A549 (cell line): ENCODE measurements around the gene STIP1. TPM values are rescaled to one million over a fixed set of nuclear protein-coding genes. Genes with fewer than 3 reads are reported as not detected.

Source experiments
- ATAC-seq, 2 experiments: fragments of 200-7000 bp in 1 of 2; fragments of >200 bp in 1 of 2; cut with Nextera tagmentation in 1 of 2; cut with Tn5 transposase in 1 of 2; 3 replicates each; pipeline versions ENCODE4 v1.8.0 to v1.9.1; 2018 to 2020; ENCODE audit warnings: mild to moderate bottlenecking in 1 of 2, moderate library complexity in 1 of 2
- CTCF ChIA-PET: fragments of 300-600 bp; sonication (Branson Sonifier 250); formaldehyde crosslinking; extraction: SDS; loops from one replicate; lab custom pipeline; 2021; ENCODE audit warnings: antibody characterized with exemption, inconsistent platforms; lab: Yijun Ruan, JAX
- POLR2A ChIA-PET: fragments of 350-600 bp; formaldehyde crosslinking; extraction: SDS; loops from one replicate; lab custom pipeline; 2021; ENCODE audit warnings: antibody characterized with exemption, inconsistent platforms; lab: Yijun Ruan, JAX
- DNase-seq, 2 experiments: peaks; one replicate each; pipeline versions ENCODE4 v3.0.0 to v3.0.0-alpha.2; 2011 to 2016; ENCODE audit warnings: low read depth in 1 of 2, low spot score in 1 of 2
- FAIRE-seq: peaks from 2 replicates; lab custom pipeline; 2011; peaks lifted over from hg19 to GRCh38; lab: Jason Lieb, UNC
- H3K27ac ChIP-seq, 2 experiments: fragments of >200 bp; sonication (Bioruptor Twin); formaldehyde crosslinking; 3 replicates each; pipeline ENCODE4 v1.5.1; 2016 to 2017
- H3K4me1 ChIP-seq: fragments of >200 bp; sonication (Bioruptor Twin); formaldehyde crosslinking; 3 replicates; pipeline ENCODE4 v1.6.1; 2016
- H3K4me2 ChIP-seq: fragments of >200 bp; sonication (Bioruptor Twin); formaldehyde crosslinking; 3 replicates; pipeline ENCODE4 v1.6.1; 2016
- H3K4me3 ChIP-seq: fragments of >200 bp; sonication (Bioruptor Twin); formaldehyde crosslinking; 3 replicates; pipeline ENCODE4 v1.5.1; 2016
- H3K9me3 ChIP-seq: fragments of >200 bp; sonication (Bioruptor Twin); formaldehyde crosslinking; 3 replicates; pipeline ENCODE4 v1.6.1; 2016
- ATOH8 ChIP-seq: fragments of 250-450 bp; sonication (Bioruptor Pico); IDR thresholded peaks from 2 replicates; pipeline ENCODE4 v1.5.0; 2020; ENCODE audit warnings: low read depth, mild to moderate bottlenecking, moderate library complexity
- BHLHE40 ChIP-seq: IDR thresholded peaks from 2 replicates; pipeline ENCODE4 v1.6.1; 2012; ENCODE audit warnings: low read depth, low read length, inconsistent platforms
- CBX2 ChIP-seq: fragments of 200-600 bp; sonication (generic); IDR thresholded peaks from 2 replicates; pipeline ENCODE4 v1.6.1; 2016; ENCODE audit warnings: low read depth, mild to moderate bottlenecking, borderline replicate concordance
- CBX8 ChIP-seq: fragments of 200-600 bp; sonication (generic); IDR thresholded peaks from 2 replicates; pipeline ENCODE4 v1.6.1; 2016
- FOSB ChIP-seq: fragments of 250-450 bp; sonication (Bioruptor Pico); IDR thresholded peaks from 2 replicates; pipeline ENCODE4 v1.5.0; 2020; ENCODE audit warnings: mild to moderate bottlenecking, moderate library complexity
- HDAC2 ChIP-seq: fragments of 200-600 bp; sonication (generic); IDR thresholded peaks from 2 replicates; pipeline ENCODE4 v1.6.1; 2016
- HOXA7 ChIP-seq: fragments of 250-450 bp; sonication (Bioruptor Pico); IDR thresholded peaks from 2 replicates; pipeline ENCODE4 v1.5.0; 2020; ENCODE audit warnings: mild to moderate bottlenecking, moderate library complexity
- HOXB13 ChIP-seq: fragments of 250-450 bp; sonication (Bioruptor Pico); IDR thresholded peaks from 2 replicates; pipeline ENCODE4 v1.5.0; 2020; ENCODE audit warnings: low read depth, mild to moderate bottlenecking, moderate library complexity
- HOXB5 ChIP-seq: fragments of 250-450 bp; sonication (Bioruptor Pico); IDR thresholded peaks from 2 replicates; pipeline ENCODE4 v1.5.0; 2020; ENCODE audit warnings: mild to moderate bottlenecking, moderate library complexity
- JUN ChIP-seq, 2 experiments: fragments of >200 bp; sonication (Bioruptor Twin); formaldehyde crosslinking; IDR thresholded peaks; 2 replicates in 1 of 2; 3 replicates in 1 of 2; pipeline ENCODE4 v1.6.1; 2016 to 2017
- JUNB ChIP-seq: fragments of >200 bp; sonication (Bioruptor Twin); formaldehyde crosslinking; IDR thresholded peaks from 2 replicates; pipeline ENCODE4 v1.6.1; 2016
- KDM1A ChIP-seq: fragments of 200-600 bp; sonication (generic); IDR thresholded peaks from 2 replicates; pipeline ENCODE4 v1.6.1; 2016; ENCODE audit warnings: low read depth, mild to moderate bottlenecking
- KDM5A ChIP-seq: fragments of 200-600 bp; sonication (generic); IDR thresholded peaks from 2 replicates; pipeline ENCODE4 v1.6.1; 2016; ENCODE audit warnings: antibody characterized with exemption, mild to moderate bottlenecking
- NFE2L2 ChIP-seq: fragments of 150-350 bp; conservative IDR thresholded peaks from 2 replicates; pipeline ENCODE4 v1.6.1; 2014; ENCODE audit warnings: low read length
- POLR2A ChIP-seq: IDR thresholded peaks from 2 replicates; pipeline ENCODE4 v1.6.1; 2012; ENCODE audit warnings: mild to moderate bottlenecking, low read length
- POLR2AphosphoS2 ChIP-seq: conservative IDR thresholded peaks from 2 replicates; pipeline ENCODE4 v1.6.1; 2012; ENCODE audit warnings: low read length, improper control_type of control experiment, inconsistent platforms
- TFCP2L1 ChIP-seq: fragments of 250-450 bp; sonication (Bioruptor Pico); IDR thresholded peaks from 2 replicates; pipeline ENCODE4 v1.5.0; 2021; ENCODE audit warnings: mild to moderate bottlenecking
- ZSCAN20 ChIP-seq: fragments of 250-450 bp; sonication (Bioruptor Pico); IDR thresholded peaks from 2 replicates; pipeline ENCODE4 v1.8.0; 2022; ENCODE audit warnings: mild to moderate bottlenecking, moderate library complexity
- WGBS: methylation state at CpG from one replicate; pipeline ENCODE4 v1.1.6; 2017; ENCODE audit errors: missing lambda C conversion rate; 5-methylcytosine and 5-hydroxymethylcytosine counted together
- polyA plus RNA-seq, 4 experiments: library from polyadenylated mRNA; depleted of rRNA in 3 of 4; stranded (reverse); fragments of >200 nt; fragmentation: RNase III in 1 of 4; extraction: RNeasy Plus Mini Kit Qiagen cat#74134 plus additional on column Dnase treatment in 1 of 4; gene quantifications; 2 replicates in 3 of 4; 3 replicates in 1 of 4; pipeline ENCODE4 v1.2.3, GENCODE V29; 2011 to 2017
- TF ChIP-seq, protein P1 (sequence below): fragments of 200-600 bp; sonication (generic); IDR thresholded peaks from 2 replicates; pipeline ENCODE4 v1.6.1; 2016; ENCODE audit warnings: antibody characterized with exemption, mild to moderate bottlenecking, moderate library complexity

The STIP1 gene
- polyA plus RNA-seq, 2 of the 4 experiments (the other 2 are of a cell fraction), result 288 to 297 TPM

GRCh38 chr11:64210301-64211020 is 24.5 kb downstream of the STIP1 start:
- TF ChIP-seq, protein P1, sequence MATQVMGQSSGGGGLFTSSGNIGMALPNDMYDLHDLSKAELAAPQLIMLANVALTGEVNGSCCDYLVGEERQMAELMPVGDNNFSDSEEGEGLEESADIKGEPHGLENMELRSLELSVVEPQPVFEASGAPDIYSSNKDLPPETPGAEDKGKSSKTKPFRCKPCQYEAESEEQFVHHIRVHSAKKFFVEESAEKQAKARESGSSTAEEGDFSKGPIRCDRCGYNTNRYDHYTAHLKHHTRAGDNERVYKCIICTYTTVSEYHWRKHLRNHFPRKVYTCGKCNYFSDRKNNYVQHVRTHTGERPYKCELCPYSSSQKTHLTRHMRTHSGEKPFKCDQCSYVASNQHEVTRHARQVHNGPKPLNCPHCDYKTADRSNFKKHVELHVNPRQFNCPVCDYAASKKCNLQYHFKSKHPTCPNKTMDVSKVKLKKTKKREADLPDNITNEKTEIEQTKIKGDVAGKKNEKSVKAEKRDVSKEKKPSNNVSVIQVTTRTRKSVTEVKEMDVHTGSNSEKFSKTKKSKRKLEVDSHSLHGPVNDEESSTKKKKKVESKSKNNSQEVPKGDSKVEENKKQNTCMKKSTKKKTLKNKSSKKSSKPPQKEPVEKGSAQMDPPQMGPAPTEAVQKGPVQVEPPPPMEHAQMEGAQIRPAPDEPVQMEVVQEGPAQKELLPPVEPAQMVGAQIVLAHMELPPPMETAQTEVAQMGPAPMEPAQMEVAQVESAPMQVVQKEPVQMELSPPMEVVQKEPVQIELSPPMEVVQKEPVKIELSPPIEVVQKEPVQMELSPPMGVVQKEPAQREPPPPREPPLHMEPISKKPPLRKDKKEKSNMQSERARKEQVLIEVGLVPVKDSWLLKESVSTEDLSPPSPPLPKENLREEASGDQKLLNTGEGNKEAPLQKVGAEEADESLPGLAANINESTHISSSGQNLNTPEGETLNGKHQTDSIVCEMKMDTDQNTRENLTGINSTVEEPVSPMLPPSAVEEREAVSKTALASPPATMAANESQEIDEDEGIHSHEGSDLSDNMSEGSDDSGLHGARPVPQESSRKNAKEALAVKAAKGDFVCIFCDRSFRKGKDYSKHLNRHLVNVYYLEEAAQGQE, result no peak
- TF ChIP-seq KDM1A, result no peak
- no peak for TF ChIP-seq NFE2L2
- TF ChIP-seq HOXA7, result no peak
- TF ChIP-seq TFCP2L1, result no peak
- TF ChIP-seq ZSCAN20 (CRISPR knock-in tag), result no peak
- no peak for TF ChIP-seq JUN (IDR thresholded peaks at IDR 0.05)
- ChIA-PET CTCF (interaction anchor here (0.9 to 20.3 kb wide), 7 partner anchors 7 to 92 kb away, joined by 3 to 254 read pairs (median 12); partner anchors contain the start of genes CATSPERZ, DNAJC4, FERMT3 and NUDT22), POLR2A (interaction anchor here (1.3 kb wide), 1 partner anchor 10 kb away, joined by 5 read pairs; no protein-coding TSS in a partner anchor)
- no peaks in the 10 kb centered on the region for H3K4me1 ChIP-seq
- FAIRE-seq (no peak), ATAC-seq (peak in 1 of 2 experiments; percentile 4; a peak in 2 of 6 replicates), DNase-seq (no peak)
- H3K27ac ChIP-seq, result no peak overlapping the region
- no peak overlapping the region for H3K4me2 ChIP-seq
- 95% methylated on average over 17 of the region's 24 CpGs for WGBS
- no peak overlapping the region for H3K4me3 ChIP-seq
- no peaks in the 10 kb centered on the region for H3K9me3 ChIP-seq

- POLR2A ChIA-PET, result interaction anchor here (0.7 to 2.3 kb wide), 3 partner anchors 9 to 31 kb away, joined by 3 to 9 read pairs (median 5); partner anchors contain the start of gene STIP1
- Histone ChIP-seq H3K4me1 (no peaks in the 10 kb centered on the region), H3K4me3 (no peak overlapping the region), H3K9me3 (no peaks in the 10 kb centered on the region), H3K4me2 (no peak overlapping the region), H3K27ac (no peak overlapping the region)
- TF ChIP-seq TFCP2L1 (no peak), KDM5A (no peak), HOXB5 (CRISPR knock-in tag) (no peak)
- WGBS, result 88% methylated on average over 17 of the region's 30 CpGs
- no peak for ATAC-seq
- CTCF ChIA-PET, result interaction anchor here (2.8 to 20.3 kb wide), 4 partner anchors 8 to 91 kb away, joined by 12 to 254 read pairs (median 194); partner anchors contain the start of genes CATSPERZ, DNAJC4, FERMT3 and NUDT22
- FAIRE-seq, result no peak
- no peak for DNase-seq
Measured at GRCh38 chr11:64211181-64211872, 25.4 kb downstream of the STIP1 start.

DNA sequence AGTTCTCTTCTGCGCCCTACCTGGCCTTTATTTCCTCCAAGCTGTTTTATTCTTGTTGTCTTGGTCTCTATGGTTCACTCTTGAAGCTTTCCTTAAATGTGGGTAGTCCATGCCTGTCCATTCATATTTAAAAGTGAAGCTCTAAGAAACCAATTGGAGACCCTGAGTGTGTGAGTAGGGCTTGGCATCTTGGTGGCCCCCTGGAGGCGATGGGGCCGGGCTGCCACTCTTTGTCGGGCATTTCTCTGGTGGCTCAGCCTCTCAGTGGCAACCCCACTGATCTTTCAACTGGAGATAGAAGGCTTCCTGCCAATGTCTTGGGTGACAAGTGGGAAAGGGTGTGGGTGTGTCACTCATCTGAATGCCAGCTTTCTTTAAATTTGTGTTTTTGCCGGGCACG is 30.9 kb downstream of the STIP1 start:
- Histone ChIP-seq H3K4me1 (no peaks in the 10 kb centered on the region), H3K9me3 (no peaks in the 10 kb centered on the region), H3K4me3 (no peak overlapping the region), H3K4me2 (no peak overlapping the region), H3K27ac (no peak overlapping the region)
- CTCF ChIA-PET, result interaction anchor here (0.8 to 19.9 kb wide), 5 partner anchors 9 to 84 kb away, joined by 3 to 254 read pairs (median 7); partner anchors contain the start of genes CATSPERZ, FERMT3, NUDT22 and PLCB3
- ATAC-seq (peak; percentile 29 to 30; a peak in 3 of 6 replicates), DNase-seq (no peak), FAIRE-seq (no peak)
- whole genome bisulfite sequencing, result 76% methylated on average over 4 of the region's 6 CpGs
- TF ChIP-seq CBX2 (no peak), HDAC2 (no peak), POLR2AphosphoS2 (no peak), BHLHE40 (no peak), JUNB (no peak), CBX8 (no peak), NFE2L2 (no peak), HOXB13 (CRISPR knock-in tag) (no peak), FOSB (CRISPR knock-in tag) (no peak), POLR2A (no peak), ATOH8 (CRISPR knock-in tag) (no peak)
- TF ChIP-seq, all 56 proteins: peak for 0
- POLR2A ChIA-PET, result no interaction called here
